SHP77 (cell line): ENCODE data around the gene AFF1.
"Not testable (repeated sequence)": the region's sequence is repeated elsewhere in the genome, so short reads cannot be mapped to it uniquely, and the experiment has no call there.

Source experiments
- DNase-seq, 2 experiments: peaks; one replicate each; lab custom pipeline; 2025; lab: John Stamatoyannopoulos, UW

AFF1 gene

GRCh38 chr4:87011340-87012034 is 76.7 kb downstream of the AFF1 start:
- DNase-seq = no peak

GRCh38 chr4:87012265-87012953 is 77.6 kb downstream of the AFF1 start:
- DNase-seq = no peak

GRCh38 chr4:87012954-87013308 is 78.1 kb downstream of the AFF1 start:
- DNase-seq = not testable (repeated sequence)

DNA sequence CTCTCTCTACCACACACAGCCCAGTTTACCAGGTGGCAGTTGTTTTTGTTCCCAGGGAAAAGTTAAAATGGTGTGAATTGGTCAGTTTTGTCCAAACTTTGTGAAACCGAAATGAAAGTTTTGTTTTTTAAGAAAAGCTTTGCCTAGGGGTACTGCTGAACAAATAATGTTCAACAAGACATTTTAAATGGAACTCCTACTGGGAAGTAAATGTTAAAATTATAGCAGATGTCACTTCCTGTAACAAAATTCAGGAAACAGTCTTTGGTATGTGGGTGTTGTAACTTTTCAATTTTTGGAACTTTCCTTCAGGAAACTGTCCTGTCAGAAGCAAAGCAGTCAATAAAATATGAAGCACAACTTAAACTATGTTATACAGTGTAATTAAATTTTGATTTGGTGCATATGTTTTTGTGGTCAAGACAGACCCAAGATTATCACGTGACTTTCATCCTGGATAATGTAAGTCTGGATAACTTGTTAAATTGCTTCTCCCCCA is 79.5 kb downstream of the AFF1 start:
- no peak for DNase-seq

- DNase-seq = no peak
These were observed 80.6 kb downstream of the AFF1 start for GRCh38 chr4:87015416-87015815.

GRCh38 chr4:87017580-87018342 is 83.0 kb downstream of the AFF1 start:
- no peak for DNase-seq

DNA sequence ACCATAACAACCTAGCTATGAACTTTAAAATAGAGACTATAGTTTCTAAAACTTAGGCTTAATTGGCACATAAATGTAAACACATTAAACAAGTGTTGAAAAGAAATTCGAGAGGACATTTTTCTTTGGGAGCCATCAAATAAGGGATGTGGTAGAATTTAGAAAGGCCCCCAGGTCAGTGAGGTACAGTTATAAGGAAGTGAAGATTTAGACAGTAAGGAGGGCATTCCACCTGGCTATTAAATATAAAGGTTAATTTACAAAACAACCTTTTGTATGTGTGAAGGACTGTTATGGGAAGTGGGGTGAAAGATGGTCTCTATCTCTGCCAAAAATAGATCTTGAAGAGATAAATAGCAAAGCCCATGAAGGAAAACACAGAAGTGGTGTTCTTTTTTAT is 83.9 kb downstream of the AFF1 start:
- no peak for DNase-seq

- no peak for DNase-seq
These were observed 84.5 kb downstream of the AFF1 start for GRCh38 chr4:87019246-87019791.

DNA sequence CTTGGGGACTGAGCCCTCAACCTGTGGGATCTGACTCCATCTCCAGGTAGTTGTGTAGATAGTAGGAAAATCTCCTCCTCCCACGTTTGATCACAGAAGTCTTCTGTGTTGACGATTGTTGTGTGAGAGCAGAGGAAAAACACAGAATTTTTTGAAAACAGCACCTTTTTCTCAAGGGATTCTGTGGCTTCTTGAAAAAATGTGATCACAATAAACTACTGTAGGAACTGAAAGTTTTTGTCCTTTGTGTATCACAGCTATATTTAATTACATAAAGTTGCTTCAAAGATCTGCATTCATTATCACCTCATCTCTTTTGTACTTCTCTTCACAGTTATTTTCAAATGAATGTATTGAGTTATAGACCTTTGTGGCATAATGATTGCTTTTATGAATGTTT is 85.1 kb downstream of the AFF1 start:
- DNase-seq = no peak

- no peak for DNase-seq
These were observed 89.4 kb downstream of the AFF1 start for GRCh38 chr4:87024201-87024600.

DNA sequence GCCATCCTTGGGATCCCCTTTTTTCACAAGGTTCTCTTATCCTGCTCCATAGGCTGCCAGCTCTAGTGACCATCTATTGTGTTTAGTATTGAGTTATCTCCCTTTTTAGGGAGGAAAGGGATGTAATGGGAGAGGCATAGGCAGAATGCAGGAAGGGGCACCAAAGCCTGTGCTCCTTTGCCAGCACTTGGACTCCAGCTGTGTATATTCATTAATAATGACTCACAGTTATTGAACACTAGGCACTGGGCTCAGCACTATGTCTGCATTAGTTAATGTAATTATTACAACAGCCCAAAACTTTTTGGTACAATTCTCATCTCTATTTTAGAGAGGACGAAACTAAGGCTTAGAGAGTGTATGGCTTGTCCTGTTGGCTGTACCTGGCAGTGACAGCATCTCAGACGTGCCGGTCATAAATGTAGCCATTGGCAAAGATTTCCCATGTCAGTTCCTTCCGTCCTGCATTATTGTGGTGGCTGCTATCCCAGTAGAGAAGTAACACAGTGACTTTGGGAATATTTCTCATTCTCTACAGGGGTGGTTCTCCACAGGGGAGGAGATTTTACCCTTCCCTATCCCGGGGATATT is 90.3 kb downstream of the AFF1 start:
- DNase-seq = no peak

- DNase-seq = no peak
These were observed 90.8 kb downstream of the AFF1 start for GRCh38 chr4:87025614-87026041.

DNA sequence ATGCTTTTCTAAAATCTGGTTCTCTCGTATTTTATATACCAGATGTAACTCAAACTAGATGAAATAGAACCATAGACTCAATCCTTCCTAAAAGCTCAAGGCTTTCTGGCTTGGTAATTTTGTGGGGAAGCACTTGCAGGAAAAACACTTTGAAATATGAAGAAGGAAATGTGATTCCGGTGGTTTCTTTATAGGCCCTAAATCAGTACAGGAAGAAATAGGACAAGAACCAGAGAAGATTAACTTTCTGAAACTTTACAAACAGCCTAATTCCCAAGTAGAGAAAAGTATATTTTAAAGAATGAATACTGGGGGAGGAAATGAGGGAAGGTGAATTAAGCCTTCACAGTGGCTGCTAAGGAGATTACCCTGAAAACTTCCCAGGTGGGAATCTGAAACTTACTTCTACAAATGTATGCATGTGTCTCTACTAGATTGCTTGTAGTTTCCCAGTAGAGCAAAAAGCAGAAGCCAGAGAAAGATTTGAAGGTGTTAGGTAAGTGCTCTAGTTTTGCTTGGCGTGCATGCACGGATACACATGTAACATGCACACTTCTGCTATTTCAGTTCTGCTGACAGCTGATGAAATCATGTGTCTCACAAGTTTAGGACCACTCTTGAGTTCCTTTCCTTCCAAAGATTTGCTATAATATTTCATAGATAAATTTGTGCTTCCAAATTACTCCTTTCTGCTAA is 92.1 kb downstream of the AFF1 start:
- DNase-seq = no peak

- DNase-seq = no peak
These were observed 94.5 kb downstream of the AFF1 start for GRCh38 chr4:87029356-87029755.

- no peak for DNase-seq
These were observed 95.3 kb downstream of the AFF1 start for GRCh38 chr4:87030124-87030523.

GRCh38 chr4:87030755-87031441 is 96.1 kb downstream of the AFF1 start:
- DNase-seq = no peak

- no peak for DNase-seq
These were observed 97.1 kb downstream of the AFF1 start for GRCh38 chr4:87031920-87032319.

GRCh38 chr4:87032884-87033533 is 98.2 kb downstream of the AFF1 start:
- no peak for DNase-seq

DNA sequence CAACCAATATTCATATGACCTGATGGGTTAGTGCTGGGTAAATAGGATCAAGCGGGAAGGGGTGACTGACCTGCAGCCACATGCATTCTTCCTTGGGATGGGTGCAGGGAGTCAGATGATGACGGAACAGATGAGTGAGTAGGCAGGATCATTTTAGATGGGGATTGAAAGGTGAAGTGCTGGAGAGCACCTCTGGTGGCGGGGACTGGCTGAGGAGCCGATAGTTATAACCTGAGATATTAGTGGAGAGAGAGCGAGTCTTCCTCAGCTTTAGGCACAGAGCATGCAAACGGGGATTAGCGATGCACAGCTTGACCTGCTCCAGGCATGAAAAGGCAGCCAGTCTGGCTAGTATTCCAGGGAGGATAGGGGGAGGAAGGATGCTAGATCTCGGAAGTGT is 99.1 kb downstream of the AFF1 start:
- DNase-seq = no peak

- DNase-seq = no peak
These were observed 99.7 kb downstream of the AFF1 start for GRCh38 chr4:87034527-87034926.
